HepG2 (cell line): Measurements from ENCODE around the gene SNAPC4. TPM values are rescaled to one million over a fixed set of nuclear protein-coding genes. Genes with fewer than 3 reads are reported as not detected.

Experiments used
- CCDC6 ChIP-seq: sonication (generic); formaldehyde crosslinking; IDR thresholded peaks from 2 replicates; pipeline ENCODE4 v1.8.1; 2022; ENCODE audit warnings: mild to moderate bottlenecking, missing genetic modification reagents, moderate library complexity
- GMEB1 ChIP-seq: sonication (generic); formaldehyde crosslinking; IDR thresholded peaks from 2 replicates; pipeline ENCODE4 v1.5.1; 2020; ENCODE audit warnings: missing genetic modification reagents, mild to moderate bottlenecking, borderline replicate concordance
- GTF3A ChIP-seq: sonication (generic); formaldehyde crosslinking; conservative IDR thresholded peaks from 2 replicates; pipeline ENCODE4 v1.4.0; 2020; ENCODE audit warnings: mild to moderate bottlenecking, missing genetic modification reagents
- JUNB ChIP-seq: sonication (generic); formaldehyde crosslinking; IDR thresholded peaks from 2 replicates; pipeline ENCODE4 v1.8.0; 2022; ENCODE audit warnings: missing genetic modification reagents, mild to moderate bottlenecking, borderline replicate concordance
- KLF9 ChIP-seq: IDR thresholded peaks from 2 replicates; pipeline ENCODE4 v1.6.1; 2016; ENCODE audit warnings: low read depth
- SKIL ChIP-seq: sonication (generic); formaldehyde crosslinking; IDR thresholded peaks from 2 replicates; pipeline ENCODE4 v1.8.0; 2022; ENCODE audit warnings: missing genetic modification reagents, mild to moderate bottlenecking, moderate library complexity, borderline replicate concordance
- TFDP1 ChIP-seq: IDR thresholded peaks from 2 replicates; pipeline ENCODE4 v1.6.1; 2016; ENCODE audit warnings: missing compliant biosample characterization, missing genetic modification reagents, borderline replicate concordance
- ZSCAN9 ChIP-seq: IDR thresholded peaks from 2 replicates; pipeline ENCODE4 v1.6.1; 2016; ENCODE audit warnings: borderline replicate concordance
- polyA plus RNA-seq, 8 experiments: library from polyadenylated mRNA; depleted of rRNA in 3 of 8; stranded (reverse) in 7 of 8; unstranded in 1 of 8; fragments of >200 nt; fragmentation: Illumina TruSeq in 4 of 8; extraction: Trizol in 4 of 8; gene quantifications; 2 replicates each; pipeline versions ENCODE4 v1.2.1 to v1.2.3, GENCODE V29; 2011 to 2016; ENCODE audit warnings: low read depth in 4 of 8, missing spikeins in 1 of 8, mixed read lengths in 1 of 8; ENCODE audit not compliant: insufficient read depth in 1 of 8
- total RNA-seq, 5 experiments: library from RNA; depleted of rRNA; stranded (reverse); fragments of >200 nt; fragmentation: Illumina TruSeq; extraction: Trizol; gene quantifications; 2 replicates each; pipeline ENCODE4 v1.2.3, GENCODE V29; 2016; ENCODE audit warnings: low read depth in 1 of 5
- TF ChIP-seq, protein P1 (sequence below): sonication (generic); formaldehyde crosslinking; IDR thresholded peaks from 2 replicates; pipeline ENCODE4 v1.8.0; 2023; ENCODE audit warnings: mild to moderate bottlenecking, missing genetic modification reagents
- TF ChIP-seq, protein P2 (sequence below), 2 experiments: sonication (generic) in 1 of 2; formaldehyde crosslinking in 1 of 2; IDR thresholded peaks; 2 replicates each; pipeline versions ENCODE4 v1.6.1 to v1.9.0; 2014 to 2022; ENCODE audit warnings: antibody characterized with exemption in 1 of 2, borderline replicate concordance in 1 of 2, inconsistent platforms in 1 of 2, low read depth in 1 of 2, missing genetic modification reagents in 1 of 2
- TF ChIP-seq, protein P3 (sequence below): sonication (generic); formaldehyde crosslinking; IDR thresholded peaks from 2 replicates; pipeline ENCODE4 v1.8.1; 2023; ENCODE audit warnings: missing genetic modification reagents, mild to moderate bottlenecking, borderline replicate concordance

SNAPC4 gene
- total and polyA plus RNA-seq, 2 of the 13 experiments (the other 11 are each of a cell fraction or from before 2014, with no cell fraction given), result 2.0 to 6.0 TPM

DNA sequence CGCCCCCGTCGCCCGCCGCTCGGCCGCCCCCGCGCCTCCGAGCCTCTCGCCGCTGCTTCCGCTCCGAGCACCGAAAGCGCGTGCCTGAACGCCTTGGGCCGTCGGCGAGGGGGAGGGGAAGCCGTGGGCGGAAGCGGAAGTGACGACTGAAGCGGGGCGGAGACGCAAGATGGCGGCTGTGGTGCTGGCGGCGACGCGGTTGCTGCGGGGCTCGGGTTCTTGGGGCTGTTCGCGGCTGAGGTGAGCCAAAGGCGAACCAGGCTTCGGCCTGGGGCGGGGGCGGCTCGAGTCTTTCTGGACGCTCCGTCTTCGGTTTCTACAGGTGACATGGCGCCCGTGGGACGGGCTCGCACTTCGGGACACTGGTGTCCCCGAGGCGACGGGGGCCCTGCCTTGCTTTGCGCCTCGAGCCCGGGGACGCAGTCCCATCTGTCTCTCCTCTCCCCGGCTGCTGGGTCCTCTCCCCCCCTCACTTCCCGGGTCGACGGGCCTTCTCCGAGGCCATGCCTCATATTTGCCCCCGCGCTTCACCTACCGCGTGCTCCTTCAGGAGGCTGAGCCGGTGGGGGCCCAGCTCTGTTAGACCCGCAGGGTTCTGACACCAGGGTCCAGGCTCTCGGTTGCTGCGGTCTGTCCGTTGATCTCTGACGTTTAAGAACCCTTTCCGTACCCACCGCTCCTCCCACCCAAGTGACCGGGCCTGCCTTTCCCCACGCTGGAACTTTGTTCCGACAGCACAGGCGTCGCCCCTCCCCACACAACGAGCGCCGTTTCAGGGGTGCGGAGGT, 10.7 kb upstream of the SNAPC4 start, which contains the start of the genes ENTR1 and PMPCA (continued):
- TF ChIP-seq SKIL (CRISPR knock-in tag), result no peak; the same call in 1 of the 2 replicates
- peak; percentile 48; the same call in 1 of the 2 replicates for TF ChIP-seq CCDC6
- TF ChIP-seq, protein P1, sequence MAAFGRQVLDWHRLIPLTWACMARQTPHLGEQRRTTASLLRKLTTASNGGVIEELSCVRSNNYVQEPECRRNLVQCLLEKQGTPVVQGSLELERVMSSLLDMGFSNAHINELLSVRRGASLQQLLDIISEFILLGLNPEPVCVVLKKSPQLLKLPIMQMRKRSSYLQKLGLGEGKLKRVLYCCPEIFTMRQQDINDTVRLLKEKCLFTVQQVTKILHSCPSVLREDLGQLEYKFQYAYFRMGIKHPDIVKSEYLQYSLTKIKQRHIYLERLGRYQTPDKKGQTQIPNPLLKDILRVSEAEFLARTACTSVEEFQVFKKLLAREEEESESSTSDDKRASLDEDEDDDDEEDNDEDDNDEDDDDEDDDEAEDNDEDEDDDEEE (CRISPR knock-in tag), result no peak
- 0 out of 2 replicates have a peak, but pooled peaks have one; percentile 50 for TF ChIP-seq ZSCAN9 (CRISPR knock-in tag)
- TF ChIP-seq, protein P2, sequence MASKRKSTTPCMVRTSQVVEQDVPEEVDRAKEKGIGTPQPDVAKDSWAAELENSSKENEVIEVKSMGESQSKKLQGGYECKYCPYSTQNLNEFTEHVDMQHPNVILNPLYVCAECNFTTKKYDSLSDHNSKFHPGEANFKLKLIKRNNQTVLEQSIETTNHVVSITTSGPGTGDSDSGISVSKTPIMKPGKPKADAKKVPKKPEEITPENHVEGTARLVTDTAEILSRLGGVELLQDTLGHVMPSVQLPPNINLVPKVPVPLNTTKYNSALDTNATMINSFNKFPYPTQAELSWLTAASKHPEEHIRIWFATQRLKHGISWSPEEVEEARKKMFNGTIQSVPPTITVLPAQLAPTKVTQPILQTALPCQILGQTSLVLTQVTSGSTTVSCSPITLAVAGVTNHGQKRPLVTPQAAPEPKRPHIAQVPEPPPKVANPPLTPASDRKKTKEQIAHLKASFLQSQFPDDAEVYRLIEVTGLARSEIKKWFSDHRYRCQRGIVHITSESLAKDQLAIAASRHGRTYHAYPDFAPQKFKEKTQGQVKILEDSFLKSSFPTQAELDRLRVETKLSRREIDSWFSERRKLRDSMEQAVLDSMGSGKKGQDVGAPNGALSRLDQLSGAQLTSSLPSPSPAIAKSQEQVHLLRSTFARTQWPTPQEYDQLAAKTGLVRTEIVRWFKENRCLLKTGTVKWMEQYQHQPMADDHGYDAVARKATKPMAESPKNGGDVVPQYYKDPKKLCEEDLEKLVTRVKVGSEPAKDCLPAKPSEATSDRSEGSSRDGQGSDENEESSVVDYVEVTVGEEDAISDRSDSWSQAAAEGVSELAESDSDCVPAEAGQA (IDR thresholded peaks at IDR 0.05; ENCODE audit: low read depth), result peak; percentile 91
- TF ChIP-seq, protein P2 (CRISPR knock-in tag; IDR thresholded peaks at IDR 0.05; ENCODE audit: borderline replicate concordance), result no peak
- peak; percentile 80; the same call in 1 of the 2 replicates for TF ChIP-seq GMEB1 (CRISPR knock-in tag)
- TF ChIP-seq GTF3A, result no peak; the same call in 1 of the 2 replicates
- TF ChIP-seq JUNB, result no peak
- TF ChIP-seq KLF9 (CRISPR knock-in tag), result 0 out of 2 replicates have a peak, but pooled peaks have one; percentile 59
- TF ChIP-seq, protein P3, sequence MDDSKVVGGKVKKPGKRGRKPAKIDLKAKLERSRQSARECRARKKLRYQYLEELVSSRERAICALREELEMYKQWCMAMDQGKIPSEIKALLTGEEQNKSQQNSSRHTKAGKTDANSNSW (CRISPR knock-in tag), result 0 out of 2 replicates have a peak, but pooled peaks have one; percentile 44
- TF ChIP-seq TFDP1 (CRISPR knock-in tag), result peak; percentile 84
